HG03280 (cell line): ENCODE data around the gene RHOT2.

ENCODE experiments used
- ATAC-seq: cut with Tn5 transposase; IDR thresholded peaks from one replicate; pipeline ENCODE4 v1.9.1; 2021; ENCODE audit warnings: mild to moderate bottlenecking, moderate library complexity; ENCODE audit not compliant: unreplicated experiment

The RHOT2 gene

DNA sequence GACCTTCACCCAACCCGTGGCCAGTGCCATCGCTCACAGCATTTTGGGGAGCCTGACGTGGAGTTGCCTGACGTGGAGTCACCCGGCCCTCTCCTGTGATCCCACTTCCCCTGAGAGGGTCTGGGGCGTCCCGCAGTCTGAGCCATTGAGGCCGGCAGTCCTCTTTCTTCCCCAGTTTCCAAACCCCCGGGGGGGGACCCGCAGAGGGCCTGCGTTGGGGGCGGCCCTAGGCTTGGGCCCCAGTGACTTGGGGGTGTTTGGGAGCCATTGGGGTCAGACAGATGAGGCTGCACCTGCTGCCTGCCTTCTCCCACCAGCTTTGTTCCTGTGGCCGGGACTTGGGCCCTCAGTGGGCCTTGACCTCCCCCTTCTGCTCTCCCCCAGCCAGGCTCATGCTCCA, 1.7 kb downstream of the RHOT2 start:
- no peak for ATAC-seq

DNA sequence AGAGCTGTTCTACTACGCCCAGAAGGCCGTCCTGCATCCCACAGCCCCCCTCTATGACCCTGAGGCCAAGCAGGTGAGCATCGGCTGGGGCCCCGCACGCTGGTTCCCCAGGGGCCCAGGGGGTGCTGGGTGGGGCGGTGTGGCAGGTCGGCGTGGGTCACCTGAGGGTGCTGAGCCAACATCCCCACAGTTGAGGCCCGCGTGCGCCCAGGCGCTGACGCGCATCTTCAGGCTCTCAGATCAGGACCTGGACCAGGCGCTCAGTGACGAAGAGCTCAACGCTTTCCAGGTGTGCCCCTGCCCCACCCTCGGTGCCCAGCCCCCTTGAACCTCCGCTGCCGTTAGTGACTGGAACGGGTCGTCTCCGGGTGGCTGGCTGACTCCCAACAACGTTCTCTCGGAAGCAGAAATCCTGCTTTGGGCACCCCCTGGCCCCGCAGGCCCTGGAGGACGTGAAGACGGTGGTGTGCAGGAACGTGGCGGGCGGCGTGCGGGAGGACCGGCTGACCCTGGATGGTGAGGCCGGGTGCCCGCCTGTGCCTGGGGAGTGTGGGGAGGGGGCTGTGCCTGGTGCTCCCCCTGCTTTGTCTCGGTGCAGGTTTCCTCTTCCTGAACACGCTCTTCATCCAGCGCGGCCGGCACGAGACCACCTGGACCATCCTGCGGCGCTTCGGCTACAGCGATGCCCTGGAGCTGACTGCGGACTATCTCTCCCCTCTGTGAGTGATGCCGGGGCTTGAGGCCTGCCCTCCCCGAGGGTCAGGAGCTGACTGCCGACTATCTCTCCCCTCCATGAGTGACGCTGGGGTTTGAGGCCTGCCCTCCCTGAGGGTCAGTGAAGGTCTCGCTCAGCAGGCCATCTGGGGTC, 2.8 kb downstream of the RHOT2 start:
- ATAC-seq = no peak

DNA sequence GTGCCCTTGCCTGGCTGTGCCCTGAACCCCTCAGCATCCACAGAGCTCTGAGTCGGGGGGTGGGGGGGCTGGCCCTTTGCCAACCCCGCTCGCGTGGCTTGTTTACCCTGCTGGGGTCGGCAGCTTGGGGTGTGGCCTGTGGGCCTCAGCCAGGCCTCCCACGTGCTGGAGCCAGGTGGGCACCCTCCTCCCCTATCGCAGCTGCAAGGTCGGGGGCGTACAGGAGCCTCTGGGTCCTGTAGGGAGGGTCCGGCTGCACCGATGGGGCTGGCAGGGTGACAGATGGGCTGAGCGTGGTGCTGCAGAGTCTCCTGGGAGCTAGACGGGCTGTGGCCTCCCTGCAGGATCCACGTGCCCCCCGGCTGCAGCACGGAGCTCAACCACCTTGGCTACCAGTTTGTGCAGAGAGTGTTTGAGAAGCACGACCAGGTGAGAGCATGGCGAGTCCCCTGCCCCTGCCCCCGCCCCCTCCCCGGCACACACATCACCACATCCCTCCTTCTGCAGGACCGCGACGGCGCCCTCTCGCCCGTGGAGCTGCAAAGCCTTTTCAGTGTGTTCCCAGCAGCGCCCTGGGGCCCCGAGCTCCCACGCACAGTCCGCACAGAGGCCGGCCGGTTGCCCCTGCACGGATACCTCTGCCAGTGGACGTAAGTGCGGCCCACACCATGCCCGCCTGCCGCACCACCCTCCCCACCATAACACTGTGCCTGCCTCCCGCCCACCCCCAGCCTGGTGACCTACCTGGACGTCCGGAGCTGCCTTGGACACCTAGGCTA, 3.6 kb downstream of the RHOT2 start:
- no peak for ATAC-seq

DNA sequence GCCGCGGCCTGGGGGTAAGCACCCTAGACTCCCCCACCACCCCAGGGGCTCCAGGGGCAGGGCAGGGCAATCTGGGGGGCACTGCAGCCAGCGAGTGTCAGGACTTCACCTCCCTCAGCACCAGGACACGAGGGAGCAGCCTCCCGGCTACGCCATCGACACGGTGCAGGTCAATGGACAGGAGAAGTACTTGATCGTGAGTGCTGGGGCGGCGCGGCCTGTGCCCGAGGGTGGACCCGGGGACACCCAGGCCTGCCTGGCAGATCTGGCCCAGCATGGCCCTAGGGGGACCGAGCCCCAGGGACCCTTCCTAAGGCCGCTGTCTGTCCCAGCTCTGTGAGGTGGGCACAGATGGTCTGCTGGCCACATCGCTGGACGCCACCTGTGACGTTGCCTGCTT, 4.4 kb downstream of the RHOT2 start:
- no peak for ATAC-seq

DNA sequence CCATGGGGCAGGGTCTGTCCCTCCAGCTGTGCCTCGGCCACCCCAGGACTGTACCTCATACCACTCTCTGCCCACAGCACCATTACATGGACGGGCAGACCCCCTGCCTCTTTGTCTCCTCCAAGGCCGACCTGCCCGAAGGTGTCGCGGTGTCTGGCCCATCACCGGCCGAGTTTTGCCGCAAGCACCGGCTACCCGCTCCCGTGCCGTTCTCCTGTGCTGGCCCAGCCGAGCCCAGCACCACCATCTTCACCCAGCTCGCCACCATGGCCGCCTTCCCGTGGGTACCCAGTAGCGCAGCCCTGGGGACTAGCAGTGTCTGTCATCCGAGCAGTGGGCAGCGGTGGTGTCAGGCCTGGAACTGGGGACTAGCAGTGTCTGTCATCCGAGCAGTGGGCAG, 4.9 kb downstream of the RHOT2 start:
- no peak for ATAC-seq

DNA sequence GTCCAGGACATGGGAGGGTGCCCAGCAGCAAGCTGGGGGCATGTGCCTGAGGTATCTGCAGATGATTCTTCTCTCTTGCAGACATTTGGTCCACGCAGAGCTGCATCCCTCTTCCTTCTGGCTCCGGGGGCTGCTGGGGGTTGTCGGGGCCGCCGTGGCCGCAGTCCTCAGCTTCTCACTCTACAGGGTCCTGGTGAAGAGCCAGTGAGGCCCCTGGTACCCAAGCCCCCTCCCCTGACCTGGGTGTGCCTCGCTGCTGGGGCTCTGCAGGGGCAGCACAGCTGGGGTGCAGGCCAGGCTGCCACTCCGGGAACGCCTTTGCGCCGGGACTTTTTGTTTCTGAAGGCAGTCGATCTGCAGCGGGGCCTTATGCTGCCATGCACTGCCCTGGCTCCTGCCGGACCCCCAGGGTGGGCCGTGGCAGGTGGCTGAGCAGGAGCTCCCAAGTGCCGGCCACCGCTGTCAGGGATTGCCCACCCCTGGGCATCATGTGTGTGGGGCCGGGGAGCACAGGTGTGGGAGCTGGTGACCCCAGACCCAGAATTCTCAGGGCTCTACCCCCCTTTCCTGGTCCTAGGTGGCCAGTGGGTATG, 5.6 kb downstream of the RHOT2 start:
- ATAC-seq = no peak

DNA sequence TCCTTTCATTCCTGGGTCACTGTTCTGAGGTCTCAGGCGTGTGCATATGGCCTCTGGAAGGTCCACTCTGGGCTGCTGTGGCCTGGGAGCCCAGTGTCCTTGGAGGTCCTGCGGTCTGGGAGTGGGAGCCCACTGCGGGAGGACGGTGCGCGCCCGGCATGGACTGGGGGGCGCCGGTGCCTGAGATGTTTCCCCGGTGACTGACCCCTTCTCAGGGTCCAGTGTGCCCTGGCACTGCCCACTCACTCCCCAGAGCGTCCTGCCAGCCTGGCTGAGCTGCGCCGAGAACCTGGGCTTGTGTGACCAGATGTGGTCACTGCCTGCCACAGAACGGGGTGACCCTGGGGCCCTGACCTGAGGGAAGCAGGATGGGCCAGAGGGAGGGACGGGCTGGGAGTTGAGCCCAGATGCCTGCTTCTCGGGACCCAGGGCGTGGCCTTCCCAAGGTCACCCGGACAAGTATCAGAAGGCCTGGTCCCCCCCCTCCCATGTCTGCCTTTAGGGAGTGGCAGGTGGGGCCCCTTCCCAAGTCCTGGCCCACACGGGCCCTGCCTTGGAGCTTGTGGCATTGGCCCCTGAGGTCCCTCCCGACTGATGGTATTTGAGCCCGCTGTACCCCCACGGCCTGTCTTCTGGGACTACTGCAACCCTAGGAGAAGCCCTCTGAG, 6.4 kb downstream of the RHOT2 start:
- ATAC-seq = no peak

DNA sequence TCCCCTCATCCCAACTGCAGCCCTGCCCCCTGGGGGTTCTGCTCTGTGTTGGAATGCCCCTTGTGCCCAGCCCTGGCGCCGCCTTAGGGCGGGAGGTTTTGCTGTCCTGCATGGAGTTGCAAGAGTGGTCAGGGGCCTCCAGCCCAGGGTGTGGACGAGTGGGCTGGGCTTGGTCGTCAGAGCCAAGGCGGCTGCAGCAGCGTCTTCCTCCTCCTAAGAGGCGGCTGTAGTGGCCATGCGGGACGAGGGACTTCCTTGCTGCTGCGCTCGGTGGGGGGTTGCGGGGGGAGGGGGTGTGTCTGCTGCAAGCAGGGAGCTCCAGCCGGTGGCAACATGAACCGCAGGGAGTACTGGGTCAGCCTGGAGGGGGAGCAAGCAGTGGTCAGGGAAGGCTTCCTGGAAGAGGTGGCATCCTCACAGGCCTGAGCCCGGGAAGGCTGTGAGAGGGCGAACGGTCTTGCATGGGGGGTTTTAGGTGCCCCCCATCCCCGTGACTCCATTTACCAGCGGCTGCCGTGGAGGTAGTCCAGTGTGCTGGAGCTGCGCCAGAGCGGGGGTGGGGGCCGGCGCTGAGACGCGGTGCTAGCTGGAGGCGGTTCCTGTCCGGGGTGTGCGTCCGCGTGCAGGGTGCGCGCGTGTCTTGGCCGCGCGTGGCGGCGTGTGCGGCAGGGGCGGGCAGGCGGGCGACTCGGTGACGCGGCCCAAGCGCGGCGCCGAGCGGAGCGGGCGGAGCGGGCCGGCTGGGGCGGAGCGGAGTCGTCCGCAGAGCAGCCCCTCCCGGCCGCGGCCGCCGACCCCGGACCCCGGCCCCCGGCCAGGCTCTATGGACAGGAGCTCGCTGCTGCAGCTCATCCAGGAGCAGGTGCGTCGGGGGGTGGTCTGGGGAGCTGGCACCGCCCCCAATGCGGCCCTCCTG, 7.3 kb downstream of the RHOT2 start, which contains the start of gene RHBDL1:
Gene RHBDL1, plus strand, starts transcription at position 704 of the 916 bp plus-strand sequence. Its CDS starts 120 bp downstream, at position 824.
- ATAC-seq = no peak

DNA sequence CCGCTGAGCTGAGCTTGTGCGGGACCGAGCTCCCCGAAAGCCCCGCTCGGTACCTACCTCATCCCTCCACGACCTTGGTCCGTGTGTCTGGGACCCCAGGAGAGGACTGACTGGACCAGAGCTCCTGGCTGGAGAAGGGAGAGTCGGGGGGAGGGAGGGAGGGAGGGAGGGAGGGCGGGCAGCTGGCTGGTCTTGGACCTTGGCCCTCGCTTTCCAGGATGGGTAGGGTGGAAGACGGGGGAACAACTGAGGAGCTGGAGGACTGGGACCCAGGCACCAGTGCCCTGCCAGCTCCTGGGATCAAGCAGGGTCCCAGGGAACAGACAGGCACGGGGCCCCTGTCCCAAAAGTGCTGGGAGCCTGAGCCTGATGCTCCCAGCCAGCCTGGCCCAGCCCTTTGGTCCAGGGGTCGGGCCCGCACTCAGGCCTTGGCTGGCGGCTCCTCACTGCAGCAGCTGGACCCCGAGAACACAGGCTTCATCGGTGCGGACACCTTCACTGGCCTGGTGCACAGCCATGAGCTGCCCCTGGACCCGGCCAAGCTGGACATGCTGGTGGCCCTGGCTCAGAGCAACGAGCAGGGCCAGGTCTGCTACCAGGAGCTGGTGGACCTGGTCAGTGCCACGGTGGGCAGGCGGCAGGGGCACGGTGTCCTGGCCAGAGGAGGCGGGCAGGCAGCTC, 8.1 kb downstream of the RHOT2 start:
- no peak for ATAC-seq

DNA sequence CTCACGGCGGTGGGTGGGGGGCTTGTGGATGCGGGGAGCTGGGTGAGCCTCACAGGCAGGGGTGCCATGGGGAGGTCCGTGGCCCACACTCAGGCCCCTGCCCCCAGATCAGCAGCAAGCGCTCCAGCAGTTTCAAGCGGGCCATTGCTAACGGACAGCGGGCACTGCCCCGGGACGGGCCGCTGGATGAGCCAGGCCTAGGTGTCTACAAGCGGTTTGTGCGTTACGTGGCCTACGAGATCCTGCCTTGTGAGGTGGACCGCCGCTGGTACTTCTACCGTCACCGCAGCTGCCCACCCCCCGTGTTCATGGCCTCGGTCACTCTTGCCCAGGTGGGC, 8.6 kb downstream of the RHOT2 start:
- ATAC-seq = no peak

DNA sequence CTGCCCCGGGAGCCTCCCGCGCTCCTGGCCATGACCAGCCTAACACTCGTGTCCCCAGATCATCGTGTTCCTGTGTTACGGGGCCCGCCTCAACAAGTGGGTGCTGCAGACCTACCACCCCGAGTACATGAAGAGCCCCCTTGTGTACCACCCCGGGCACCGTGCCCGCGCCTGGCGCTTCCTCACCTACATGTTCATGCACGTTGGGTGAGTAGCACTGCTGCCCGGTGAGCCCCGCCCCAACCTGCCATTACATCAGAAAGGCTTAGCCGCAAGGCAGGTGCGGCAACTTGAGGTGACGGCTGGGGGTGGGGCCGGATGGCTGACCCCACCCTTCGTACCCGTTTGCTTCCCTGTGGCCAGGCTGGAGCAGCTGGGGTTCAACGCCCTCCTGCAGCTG, 9.0 kb downstream of the RHOT2 start:
- no peak for ATAC-seq

DNA sequence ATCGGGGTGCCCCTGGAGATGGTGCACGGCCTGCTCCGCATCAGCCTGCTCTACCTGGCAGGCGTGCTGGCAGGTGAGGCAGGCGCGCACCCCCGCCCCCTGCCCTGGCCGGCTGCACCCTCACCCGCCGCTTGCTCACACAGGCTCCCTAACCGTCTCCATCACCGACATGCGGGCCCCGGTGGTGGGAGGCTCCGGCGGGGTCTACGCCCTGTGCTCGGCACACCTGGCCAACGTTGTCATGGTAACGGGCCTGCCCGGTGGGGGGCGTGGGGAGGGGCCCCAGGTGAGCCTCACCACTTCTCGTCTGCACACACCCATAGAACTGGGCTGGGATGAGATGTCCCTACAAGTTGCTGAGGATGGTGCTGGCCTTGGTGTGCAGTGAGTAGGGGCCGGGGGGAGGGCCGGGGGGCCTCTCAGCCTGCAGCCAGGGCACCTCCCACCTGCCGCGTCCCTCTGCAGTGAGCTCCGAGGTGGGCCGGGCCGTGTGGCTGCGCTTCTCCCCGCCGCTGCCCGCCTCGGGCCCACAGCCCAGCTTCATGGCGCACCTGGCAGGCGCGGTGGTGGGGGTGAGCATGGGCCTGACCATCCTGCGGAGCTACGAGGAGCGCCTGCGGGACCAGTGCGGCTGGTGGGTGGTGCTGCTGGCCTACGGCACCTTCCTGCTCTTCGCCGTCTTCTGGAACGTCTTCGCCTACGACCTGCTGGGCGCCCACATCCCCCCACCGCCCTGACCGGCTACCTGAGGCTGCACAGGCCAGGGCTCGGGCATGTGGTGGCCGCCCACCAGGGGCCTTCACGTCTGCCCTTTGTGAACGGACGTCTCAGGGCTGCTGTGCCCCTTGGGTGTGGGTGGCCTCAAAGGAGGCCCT, 9.6 kb downstream of the RHOT2 start:
- no peak for ATAC-seq

DNA sequence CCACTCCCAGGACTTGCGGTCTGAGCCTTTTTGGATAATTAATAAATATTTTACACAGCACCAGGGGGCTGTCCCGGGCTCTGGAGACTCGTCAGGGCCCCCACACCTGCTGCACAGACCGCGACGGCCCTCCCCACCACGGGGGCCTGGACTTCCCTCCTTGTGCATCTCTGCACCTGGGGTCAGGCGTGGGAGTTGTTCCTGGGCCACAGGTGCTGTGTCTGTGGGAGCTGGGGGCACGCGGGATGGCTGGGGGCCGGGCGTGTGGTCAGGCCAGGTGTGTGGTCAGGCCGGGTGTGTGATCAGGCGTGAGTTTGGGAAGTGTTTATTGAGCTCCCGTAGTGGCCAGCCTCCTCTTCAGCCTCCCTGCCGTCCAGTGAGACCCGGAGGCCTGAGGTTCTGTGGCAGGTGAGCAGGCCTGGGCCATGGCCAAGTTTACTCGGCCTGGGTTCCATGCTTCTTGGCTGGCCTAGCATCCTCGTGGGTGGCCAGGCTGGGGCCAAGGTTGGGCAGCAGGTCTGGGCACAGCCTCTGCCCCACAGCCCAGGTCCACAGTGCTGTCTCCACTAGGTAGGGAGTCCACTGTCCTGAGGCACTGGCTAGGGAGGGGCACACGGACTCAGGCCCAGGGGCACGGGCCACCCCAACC, 10.4 kb downstream of the RHOT2 start:
- ATAC-seq = no peak

DNA sequence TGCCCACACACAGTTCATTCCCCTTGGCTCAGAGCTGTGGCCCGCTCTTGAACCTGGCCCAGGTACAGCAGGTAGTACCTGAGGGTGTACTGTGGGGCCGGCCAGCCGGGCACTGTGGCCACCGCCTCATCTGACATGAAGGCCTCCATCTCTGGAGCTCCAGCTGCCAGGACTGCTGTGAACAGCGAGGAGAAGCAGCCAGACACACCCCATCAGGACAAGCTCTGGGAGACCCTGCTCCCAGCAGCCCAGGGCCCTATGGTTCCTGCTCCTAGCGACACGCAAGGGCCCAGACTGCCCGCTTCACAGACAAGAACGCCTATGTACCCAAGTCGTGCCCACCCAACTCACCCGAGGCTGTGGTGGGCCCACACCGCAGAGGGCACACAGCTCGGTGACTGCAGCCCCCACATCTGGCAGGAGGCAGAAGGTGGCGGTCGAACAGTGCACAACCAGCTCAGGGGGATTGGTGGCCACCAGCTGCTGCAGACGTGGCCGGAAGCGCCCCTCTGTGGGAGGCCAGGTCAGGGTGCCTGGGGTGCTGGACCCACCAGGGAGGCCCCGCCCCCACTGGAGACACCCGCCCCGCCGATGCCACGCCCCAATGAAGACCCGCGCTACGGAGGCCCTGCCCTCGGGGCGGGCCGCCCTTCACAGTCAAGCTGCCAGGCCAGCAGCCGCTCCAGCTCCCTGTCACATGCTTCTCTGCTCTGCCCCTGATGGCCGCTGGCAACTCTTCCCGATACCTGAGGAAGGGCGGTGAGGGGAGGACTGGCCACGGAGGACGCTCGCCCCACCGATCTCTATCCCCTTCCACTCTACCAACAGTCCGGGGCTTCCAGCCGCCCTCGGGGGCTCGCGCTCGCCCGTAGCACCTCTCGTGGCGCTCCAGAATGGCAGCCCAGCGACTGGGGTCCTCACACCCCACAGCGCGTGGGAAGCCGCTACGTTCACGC, 11.2 kb downstream of the RHOT2 start:
- peak; percentile 1 for ATAC-seq

DNA sequence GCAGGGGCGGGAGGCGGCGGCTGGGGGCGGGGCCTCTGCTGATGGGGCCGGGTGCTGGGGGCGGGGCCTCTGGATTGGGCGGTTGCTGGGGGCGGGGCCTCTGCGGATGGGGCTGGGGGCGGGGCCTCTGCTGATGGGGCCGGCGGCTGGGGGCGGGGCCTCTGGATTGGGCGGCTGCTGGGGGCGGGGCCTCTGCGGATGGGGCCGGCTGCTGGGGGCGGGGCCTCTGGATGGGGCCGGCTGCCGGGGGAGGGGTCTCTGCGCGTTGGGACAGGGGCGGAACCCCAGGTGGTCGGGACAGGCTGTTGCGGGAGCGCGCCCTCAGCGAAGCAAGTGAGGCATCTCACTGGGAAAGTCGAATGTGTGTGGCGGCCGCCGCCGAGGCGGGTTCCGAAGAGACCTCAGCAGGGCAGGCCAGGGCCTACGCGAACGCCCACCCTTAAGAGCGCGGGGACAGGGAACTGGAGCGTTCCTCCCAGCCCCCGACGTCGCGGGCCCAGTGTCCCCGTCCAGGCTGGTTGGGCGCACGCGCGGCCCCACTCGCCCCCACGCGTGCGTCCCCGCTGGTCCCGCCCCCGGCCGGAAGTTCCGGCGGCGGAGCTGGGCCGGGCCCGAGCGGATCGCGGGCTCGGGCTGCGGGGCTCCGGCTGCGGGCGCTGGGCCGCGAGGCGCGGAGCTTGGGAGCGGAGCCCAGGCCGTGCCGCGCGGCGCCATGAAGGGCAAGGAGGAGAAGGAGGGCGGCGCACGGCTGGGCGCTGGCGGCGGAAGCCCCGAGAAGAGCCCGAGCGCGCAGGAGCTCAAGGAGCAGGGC, 12.1 kb downstream of the RHOT2 start, which contains the start of gene STUB1:
Gene STUB1, plus strand, starts transcription at position 597 of the 811 bp plus-strand sequence. Its CDS starts 116 bp downstream, at position 713.
- ATAC-seq = peak; percentile 35

DNA sequence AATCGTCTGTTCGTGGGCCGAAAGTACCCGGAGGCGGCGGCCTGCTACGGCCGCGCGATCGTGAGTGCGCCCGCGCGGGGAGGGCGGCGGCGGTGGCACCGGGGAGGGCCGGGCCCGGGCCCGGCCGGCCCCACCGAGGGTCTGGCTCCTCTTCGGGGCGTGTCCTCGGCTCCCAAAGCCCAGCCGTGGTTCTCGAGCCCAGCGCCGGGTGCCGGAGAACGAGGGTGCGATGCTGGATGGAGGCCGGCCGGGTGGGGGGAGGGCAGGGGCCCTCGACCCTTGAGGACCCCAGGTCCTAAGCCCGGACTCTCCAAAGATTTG, 12.7 kb downstream of the RHOT2 start:
- no peak for ATAC-seq
